CD4-positive, alpha-beta memory T cell (primary cell): ENCODE data around the gene TMEM213. TPM values are rescaled to one million over a fixed set of nuclear protein-coding genes. Genes with fewer than 3 reads are reported as not detected.

Experiments used
- CTCF ChIA-PET: fragments of 350-600 bp; sonication (Branson Sonifier 250); formaldehyde crosslinking; loops from one replicate; lab custom pipeline; 2021; ENCODE audit warnings: inconsistent platforms; ENCODE audit not compliant: partially characterized antibody; lab: Charles Lee
- POLR2A ChIA-PET: fragments of 350-600 bp; sonication (Branson Sonifier 250); formaldehyde crosslinking; loops from one replicate; lab custom pipeline; 2021; ENCODE audit not compliant: partially characterized antibody; lab: Charles Lee
- DNase-seq, 5 donors: peaks; one replicate each; pipeline versions ENCODE4 v3.0.0 to v3.0.0-alpha.2; 2020 to 2022; ENCODE audit warnings: mixed read lengths in 1 of 5
- H3K27ac ChIP-seq: one replicate; pipeline ENCODE4 v1.7.0; 2013; ENCODE audit warnings: low read depth, low read length
- H3K27me3 ChIP-seq: 2 replicates; pipeline ENCODE4 v1.7.0; 2013; ENCODE audit warnings: mild to moderate bottlenecking, low read length, moderate library complexity; ENCODE audit not compliant: insufficient read depth
- H3K36me3 ChIP-seq: 2 replicates; pipeline ENCODE4 v1.7.0; 2013; ENCODE audit warnings: mild to moderate bottlenecking, low read length, moderate library complexity; ENCODE audit not compliant: insufficient read depth
- H3K4me1 ChIP-seq: 2 replicates; pipeline ENCODE4 v1.7.0; 2013; ENCODE audit warnings: mild to moderate bottlenecking, low read length, moderate library complexity; ENCODE audit not compliant: insufficient read depth
- H3K4me3 ChIP-seq, 2 donors: one replicate each; pipeline ENCODE4 v1.7.0; 2013; ENCODE audit warnings: low read length in 2 of 2, mild to moderate bottlenecking in 1 of 2
- H3K9me3 ChIP-seq, 2 donors: one replicate each; pipeline ENCODE4 v1.7.0; 2013; ENCODE audit warnings: low read length in 2 of 2, control low read depth in 1 of 2; ENCODE audit not compliant: control insufficient read depth in 1 of 2
- H3K27ac Mint-ChIP-seq, 7 donors: one replicate each; pipeline ENCODE4 v1.8.0; 2020 to 2021; ENCODE audit warnings: mixed read lengths in 7 of 7, mild to moderate bottlenecking in 6 of 7, inconsistent platforms in 3 of 7, moderate library complexity in 3 of 7
- H3K27me3 Mint-ChIP-seq, 2 donors: one replicate each; pipeline ENCODE4 v1.8.0; 2020 to 2021; ENCODE audit warnings: mixed read lengths in 2 of 2
- H3K36me3 Mint-ChIP-seq, 2 donors: one replicate each; pipeline ENCODE4 v1.8.0; 2020 to 2021; ENCODE audit warnings: mixed read lengths in 2 of 2, inconsistent platforms in 1 of 2, mild to moderate bottlenecking in 1 of 2
- H3K4me1 Mint-ChIP-seq, 4 donors: one replicate each; pipeline ENCODE4 v1.8.0; 2020 to 2021; ENCODE audit warnings: mixed read lengths in 4 of 4, mild to moderate bottlenecking in 1 of 4
- H3K4me3 Mint-ChIP-seq, 8 donors: one replicate each; pipeline ENCODE4 v1.8.0; 2020 to 2021; ENCODE audit warnings: mixed read lengths in 8 of 8, mild to moderate bottlenecking in 7 of 8, moderate library complexity in 6 of 8, inconsistent platforms in 3 of 8
- H3K9me3 Mint-ChIP-seq, 8 donors: one replicate each; pipeline ENCODE4 v1.8.0; 2020 to 2021; ENCODE audit warnings: mixed read lengths in 8 of 8, mild to moderate bottlenecking in 5 of 8, inconsistent platforms in 3 of 8, moderate library complexity in 1 of 8
- intact Hi-C: fragments of 100-400 bp; cut with micrococcal nuclease; formaldehyde crosslinking; loops from one replicate; pipeline ENCODE4 v1.15.1; 2023
- polyA plus RNA-seq, 2 donors: library from polyadenylated mRNA; unstranded; fragments of 300-500 nt; fragmentation: Illumina TruSeq; gene quantifications; one replicate each; pipeline ENCODE4 v1.2.3, GENCODE V29; 2021
- total RNA-seq, 2 experiments: library from RNA; stranded (reverse); gene quantifications; one replicate each; pipeline ENCODE4 v1.2.3, GENCODE V29; 2021

TMEM213 gene
- total and polyA plus RNA-seq, 4 experiments from 2014 or later = not detected

GRCh38 chr7:138770904-138771303, 26.9 kb upstream of the TMEM213 start:
- POLR2A ChIA-PET = no interaction called here
- H3K9me3 Mint-ChIP-seq = no peaks in the 10 kb centered on the region
- H3K4me1 ChIP-seq = no peaks in the 10 kb centered on the region

DNA sequence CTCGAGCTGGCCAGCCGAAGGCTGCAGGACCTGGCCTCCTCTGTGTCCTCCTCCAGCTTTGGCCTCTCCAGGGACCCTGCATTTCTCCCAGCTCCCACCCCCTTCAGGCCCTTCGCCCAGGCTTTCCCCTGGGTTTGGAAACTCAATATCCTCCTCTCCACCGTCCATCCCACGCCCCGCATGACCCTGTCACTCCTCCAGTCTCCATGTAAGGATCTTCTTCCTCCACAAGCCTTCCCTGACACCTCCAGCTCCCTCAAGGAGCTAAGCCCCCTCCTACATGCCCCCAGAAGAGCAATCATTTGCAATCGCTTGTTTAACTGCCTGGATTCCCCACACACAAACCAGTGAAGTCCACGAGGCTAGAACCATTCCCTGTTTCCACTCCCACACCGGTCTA, 24.6 kb upstream of the TMEM213 start:
- no peak for DNase-seq
- Histone ChIP-seq H3K27ac (no peak overlapping the region), H3K27me3 (no peaks in the 10 kb centered on the region), H3K36me3 (no peaks in the 10 kb centered on the region), H3K9me3 (no peaks in the 10 kb centered on the region), H3K4me3 (no peak overlapping the region), H3K4me1 (no peaks in the 10 kb centered on the region)
- H3K9me3 Mint-ChIP-seq = no peaks in the 10 kb centered on the region
- H3K27me3 Mint-ChIP-seq = peaks cover 3 to 7% of the 10 kb centered on the region in 2 donors
- H3K4me3 Mint-ChIP-seq = no peak overlapping the region
- intact Hi-C loops = no loop called here
- ChIA-PET POLR2A (no interaction called here), CTCF (interaction anchor here (1.1 kb wide), 1 partner anchor 20 kb away, joined by 3 read pairs; no protein-coding TSS in a partner anchor)
- H3K27ac Mint-ChIP-seq = peak overlapping the region in 1 of 7 donors; percentile 18
- no peaks in the 10 kb centered on the region for H3K4me1 Mint-ChIP-seq
- H3K36me3 Mint-ChIP-seq = no peaks in the 10 kb centered on the region

More at GRCh38 chr7:138770904-138771303, 26.9 kb upstream of the TMEM213 start:
- CTCF ChIA-PET = interaction anchor here (1.2 kb wide), 1 partner anchor 32 kb away, joined by 5 read pairs; no protein-coding TSS in a partner anchor
- peaks cover 2 to 7% of the 10 kb centered on the region in 2 donors for H3K27me3 Mint-ChIP-seq
- no peak overlapping the region for H3K4me3 Mint-ChIP-seq
- no peak overlapping the region for H3K27ac Mint-ChIP-seq
- no peaks in the 10 kb centered on the region for H3K36me3 Mint-ChIP-seq
- Histone ChIP-seq H3K4me3 (no peak overlapping the region), H3K27ac (no peak overlapping the region), H3K9me3 (no peaks in the 10 kb centered on the region), H3K36me3 (no peaks in the 10 kb centered on the region), H3K27me3 (no peaks in the 10 kb centered on the region)
- no peaks in the 10 kb centered on the region for H3K4me1 Mint-ChIP-seq
- intact Hi-C loops = no loop called here
- no peak for DNase-seq

- no peak overlapping the region for H3K27ac Mint-ChIP-seq
- intact Hi-C loops = no loop called here
- ChIA-PET CTCF (interaction anchor here (1.1 kb wide), 1 partner anchor 21 kb away, joined by 3 read pairs; no protein-coding TSS in a partner anchor), POLR2A (no interaction called here)
- no peaks in the 10 kb centered on the region for H3K4me1 Mint-ChIP-seq
- H3K4me3 Mint-ChIP-seq = no peak overlapping the region
- Histone ChIP-seq H3K4me1 (no peaks in the 10 kb centered on the region), H3K27ac (no peak overlapping the region), H3K36me3 (no peaks in the 10 kb centered on the region), H3K9me3 (no peaks in the 10 kb centered on the region), H3K27me3 (no peaks in the 10 kb centered on the region), H3K4me3 (no peak overlapping the region)
- no peaks in the 10 kb centered on the region for H3K9me3 Mint-ChIP-seq
- H3K27me3 Mint-ChIP-seq = peaks cover 3 to 7% of the 10 kb centered on the region in 2 donors
- no peak for DNase-seq
- no peaks in the 10 kb centered on the region for H3K36me3 Mint-ChIP-seq
Measured at GRCh38 chr7:138773817-138774216, 24.0 kb upstream of the TMEM213 start.

- H3K36me3 Mint-ChIP-seq = no peaks in the 10 kb centered on the region
- ChIA-PET POLR2A (no interaction called here), CTCF (no interaction called here)
- H3K27me3 Mint-ChIP-seq = peaks cover 1 to 3% of the 10 kb centered on the region in 2 donors
- H3K4me1 Mint-ChIP-seq = no peaks in the 10 kb centered on the region
- intact Hi-C loops = no loop called here
- no peak overlapping the region for H3K4me3 ChIP-seq
- H3K27me3 ChIP-seq = no peaks in the 10 kb centered on the region
- H3K4me1 ChIP-seq = no peaks in the 10 kb centered on the region
- no peak for DNase-seq
- peak overlapping the region in 1 of 7 donors; percentile 57 for H3K27ac Mint-ChIP-seq
- peaks cover 0 to 3% (median 0%) of the 10 kb centered on the region in 8 donors for H3K9me3 Mint-ChIP-seq
- no peaks in the 10 kb centered on the region for H3K9me3 ChIP-seq
- H3K4me3 Mint-ChIP-seq = no peak overlapping the region
- H3K27ac ChIP-seq = no peak overlapping the region
- H3K36me3 ChIP-seq = no peaks in the 10 kb centered on the region
Measured at GRCh38 chr7:138776166-138776833, 21.5 kb upstream of the TMEM213 start.

- no peaks in the 10 kb centered on the region for H3K27me3 ChIP-seq
- Mint-ChIP-seq H3K36me3 (peaks cover 0 to 5% of the 10 kb centered on the region in 2 donors), H3K27ac (no peak overlapping the region), H3K9me3 (peaks cover 0 to 10% (median 4%) of the 10 kb centered on the region in 8 donors), H3K27me3 (peaks cover 7 to 10% of the 10 kb centered on the region in 2 donors), H3K4me3 (no peak overlapping the region), H3K4me1 (peaks cover 0 to 3% (median 0%) of the 10 kb centered on the region in 4 donors)
- intact Hi-C loops = no loop called here
- no peak overlapping the region for H3K4me3 ChIP-seq
- H3K4me1 ChIP-seq = no peaks in the 10 kb centered on the region
- no peak overlapping the region for H3K27ac ChIP-seq
- no peaks in the 10 kb centered on the region for H3K36me3 ChIP-seq
- ChIA-PET POLR2A (no interaction called here), CTCF (no interaction called here)
- H3K9me3 ChIP-seq = no peaks in the 10 kb centered on the region
- no peak for DNase-seq
Measured at GRCh38 chr7:138781004-138781403, 16.8 kb upstream of the TMEM213 start.

DNA sequence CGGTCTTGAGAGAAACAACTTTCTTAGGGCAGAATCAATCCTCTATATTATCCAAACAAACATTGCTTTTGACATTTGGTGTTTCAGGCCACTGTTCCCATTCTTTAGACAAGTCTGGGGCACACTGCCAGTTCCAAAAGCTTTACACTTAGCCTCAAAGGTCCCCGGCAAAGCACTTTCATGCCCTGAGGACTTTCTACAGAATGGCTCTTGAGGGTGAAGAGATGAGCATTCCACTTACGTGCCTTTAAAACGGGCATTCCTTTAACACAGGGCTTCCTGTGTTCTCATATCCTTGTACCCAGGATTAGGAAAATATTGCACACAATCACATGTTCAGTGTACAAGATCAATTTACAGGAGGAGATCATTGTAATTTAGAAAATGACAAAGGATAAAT, 13.1 kb upstream of the TMEM213 start:
- CTCF ChIA-PET = no interaction called here
- intact Hi-C loops = no loop called here
- H3K27ac ChIP-seq = no peak overlapping the region
- Mint-ChIP-seq H3K36me3 (peaks cover 4 to 5% of the 10 kb centered on the region in 2 donors), H3K27ac (no peak overlapping the region), H3K9me3 (peaks cover 6 to 18% (median 16%) of the 10 kb centered on the region in 8 donors), H3K4me3 (no peak overlapping the region), H3K27me3 (peaks cover 8 to 10% of the 10 kb centered on the region in 2 donors), H3K4me1 (peaks cover 0 to 3% (median 0%) of the 10 kb centered on the region in 4 donors)
- H3K4me3 ChIP-seq = no peak overlapping the region
- POLR2A ChIA-PET = no interaction called here
- H3K4me1 ChIP-seq = no peaks in the 10 kb centered on the region
- DNase-seq = no peak
- H3K36me3 ChIP-seq = no peaks in the 10 kb centered on the region
- no peaks in the 10 kb centered on the region for H3K27me3 ChIP-seq
- no peaks in the 10 kb centered on the region for H3K9me3 ChIP-seq

GRCh38 chr7:138785587-138786437, 12.0 kb upstream of the TMEM213 start:
- Histone ChIP-seq H3K4me1 (no peaks in the 10 kb centered on the region), H3K4me3 (no peak overlapping the region), H3K36me3 (no peaks in the 10 kb centered on the region), H3K27me3 (no peaks in the 10 kb centered on the region), H3K9me3 (no peaks in the 10 kb centered on the region), H3K27ac (no peak overlapping the region)
- H3K9me3 Mint-ChIP-seq = peaks cover 6 to 22% (median 16%) of the 10 kb centered on the region in 8 donors
- H3K27me3 Mint-ChIP-seq = peaks cover 8 to 10% of the 10 kb centered on the region in 2 donors
- DNase-seq = no peak
- peak overlapping the region in 2 of 7 donors; percentile 33 to 37 for H3K27ac Mint-ChIP-seq
- POLR2A ChIA-PET = no interaction called here
- CTCF ChIA-PET = no interaction called here
- peaks cover 4 to 5% of the 10 kb centered on the region in 2 donors for H3K36me3 Mint-ChIP-seq
- peaks cover 0 to 3% (median 0%) of the 10 kb centered on the region in 4 donors for H3K4me1 Mint-ChIP-seq
- no peak overlapping the region for H3K4me3 Mint-ChIP-seq
- intact Hi-C loops = no loop called here
